GM18520 (cell line): ENCODE data around the gene UBE2Q1.
"Not testable (repeated sequence)": the region's sequence is repeated elsewhere in the genome, so short reads cannot be mapped to it uniquely, and the experiment has no call there.

ENCODE experiments used
- ATAC-seq: cut with Tn5 transposase; IDR thresholded peaks from one replicate; pipeline ENCODE4 v1.9.1; 2021; ENCODE audit not compliant: unreplicated experiment

Gene UBE2Q1

GRCh38 chr1:154551474-154551873 is 7.0 kb downstream of the UBE2Q1 start:
- no peak for ATAC-seq

GRCh38 chr1:154550657-154551056 is 7.8 kb downstream of the UBE2Q1 start:
- no peak for ATAC-seq

GRCh38 chr1:154550070-154550469 is 8.4 kb downstream of the UBE2Q1 start:
- ATAC-seq = no peak

- no peak for ATAC-seq
Observed at GRCh38 chr1:154549202-154549770, 9.2 kb downstream of the UBE2Q1 start.

- no peak for ATAC-seq
Observed at GRCh38 chr1:154548028-154548427, 10.4 kb downstream of the UBE2Q1 start.

- no peak for ATAC-seq
Observed at GRCh38 chr1:154547105-154547732, 11.2 kb downstream of the UBE2Q1 start.

GRCh38 chr1:154546264-154547063 is 12.0 kb downstream of the UBE2Q1 start:
- no peak for ATAC-seq

GRCh38 chr1:154541231-154541630 is 17.2 kb downstream of the UBE2Q1 start:
- no peak for ATAC-seq

GRCh38 chr1:154539486-154540483 is 18.7 kb downstream of the UBE2Q1 start:
- no peak for ATAC-seq

GRCh38 chr1:154536570-154536969 is 21.9 kb downstream of the UBE2Q1 start:
- ATAC-seq = no peak

GRCh38 chr1:154533952-154534844 is 24.3 kb downstream of the UBE2Q1 start:
- no peak for ATAC-seq

- ATAC-seq = not testable (repeated sequence)
Observed at GRCh38 chr1:154531950-154532349, 26.5 kb downstream of the UBE2Q1 start.

GRCh38 chr1:154529308-154529707 is 29.2 kb downstream of the UBE2Q1 start:
- no peak for ATAC-seq

- no peak for ATAC-seq
Observed at GRCh38 chr1:154527192-154527591, 31.3 kb downstream of the UBE2Q1 start.

- ATAC-seq = no peak
Observed at GRCh38 chr1:154524881-154525280, 33.6 kb downstream of the UBE2Q1 start.

- ATAC-seq = no peak
Observed at GRCh38 chr1:154521695-154522094, 36.8 kb downstream of the UBE2Q1 start.

GRCh38 chr1:154520333-154520732 is 38.1 kb downstream of the UBE2Q1 start:
- ATAC-seq = no peak

- no peak for ATAC-seq
Observed at GRCh38 chr1:154519591-154519991, 38.9 kb downstream of the UBE2Q1 start.

- ATAC-seq = no peak
Observed at GRCh38 chr1:154517661-154518060, 40.8 kb downstream of the UBE2Q1 start.

- ATAC-seq = no peak
Observed at GRCh38 chr1:154514066-154514553, 44.4 kb downstream of the UBE2Q1 start.
